ENCODE data around the gene LCN2.
"Not testable (repeated sequence)": the region's sequence is repeated elsewhere in the genome, so short reads cannot be mapped to it uniquely, and the experiment has no call there.

LCN2 gene

GRCh38 chr9:128169925-128170324 is 20.7 kb downstream of the LCN2 start:
- no peak for FAIRE-seq

DNA sequence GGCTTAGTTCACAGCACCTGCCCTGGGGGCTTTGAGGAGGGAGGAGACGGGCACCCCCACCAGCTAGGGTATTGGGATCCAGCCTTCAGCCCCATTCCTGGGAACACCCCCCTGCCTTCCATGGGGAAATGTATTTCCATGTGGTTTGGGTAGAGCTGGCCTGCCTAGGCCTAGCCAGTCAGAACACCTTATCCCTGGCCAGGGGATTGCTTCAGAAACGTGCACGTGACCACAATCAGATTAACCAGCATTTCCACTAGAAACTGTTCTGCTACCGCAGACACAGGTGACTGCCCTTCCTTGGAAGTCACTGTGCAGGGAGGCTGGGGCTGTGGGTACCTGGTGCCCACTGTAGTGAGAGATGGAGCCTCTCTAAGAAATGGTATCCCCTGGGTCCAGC is 24.8 kb downstream of the LCN2 start:
- no peak for FAIRE-seq

DNA sequence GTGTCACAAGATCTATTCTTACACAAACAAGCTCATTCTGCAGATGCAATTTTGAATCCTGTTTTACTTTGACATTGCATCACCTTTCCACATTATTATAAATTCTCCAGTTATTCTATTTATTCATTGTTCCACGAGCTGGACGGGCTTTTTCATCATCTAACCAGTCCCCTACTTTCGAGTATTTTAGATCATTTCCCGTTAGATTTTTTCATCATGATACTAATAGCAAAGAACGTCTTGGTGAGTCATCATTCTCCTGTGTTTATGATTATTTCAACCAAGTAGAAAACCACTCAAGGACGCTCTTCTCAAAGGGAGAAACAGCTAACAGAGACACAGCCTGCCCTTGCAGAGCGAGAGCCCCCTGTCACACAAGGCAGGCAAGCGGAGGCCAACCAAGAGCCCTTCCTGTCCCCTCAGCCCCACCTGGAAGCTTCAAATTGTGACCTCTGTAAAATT is 25.9 kb downstream of the LCN2 start:
- no peak for FAIRE-seq

- FAIRE-seq = no peak
Observed at GRCh38 chr9:128175726-128176125, 26.5 kb downstream of the LCN2 start.

DNA sequence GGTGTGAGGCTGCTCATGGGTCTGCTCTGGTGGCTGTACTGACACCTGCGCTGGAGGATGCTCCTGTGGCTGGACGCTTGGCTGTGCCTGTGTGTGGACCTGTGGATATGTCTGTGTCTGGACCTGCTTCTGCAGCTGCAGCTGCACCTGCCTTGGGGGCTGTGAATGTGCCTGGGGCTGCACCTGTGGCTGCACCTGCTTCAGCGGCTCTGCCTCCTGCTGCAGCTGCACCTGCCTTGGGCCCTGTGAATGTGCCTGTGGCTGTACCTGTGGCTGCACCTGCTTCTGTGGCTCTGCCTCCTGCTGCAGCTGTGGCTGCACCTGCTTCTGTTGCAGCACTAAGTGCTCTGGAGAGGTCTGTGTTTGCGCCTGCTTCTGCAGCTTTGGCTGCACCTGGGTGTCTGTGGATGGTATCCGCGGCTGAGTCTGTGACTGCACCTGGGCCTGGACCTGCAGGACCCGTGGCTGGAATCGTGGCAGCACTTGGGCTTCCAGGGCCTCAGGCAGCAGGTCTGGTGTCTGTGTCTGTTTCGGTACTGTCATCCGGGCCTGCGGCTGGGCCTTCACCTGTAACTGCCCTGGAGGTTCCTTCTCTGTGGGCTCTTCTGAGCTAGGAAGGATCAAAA is 29.7 kb downstream of the LCN2 start:
- FAIRE-seq = no peak

GRCh38 chr9:128180001-128180400 is 30.7 kb downstream of the LCN2 start:
- FAIRE-seq = no peak

- FAIRE-seq = no peak
Observed at GRCh38 chr9:128180447-128180846, 31.2 kb downstream of the LCN2 start.

GRCh38 chr9:128181480-128181879 is 32.2 kb downstream of the LCN2 start:
- FAIRE-seq = not testable (repeated sequence)

DNA sequence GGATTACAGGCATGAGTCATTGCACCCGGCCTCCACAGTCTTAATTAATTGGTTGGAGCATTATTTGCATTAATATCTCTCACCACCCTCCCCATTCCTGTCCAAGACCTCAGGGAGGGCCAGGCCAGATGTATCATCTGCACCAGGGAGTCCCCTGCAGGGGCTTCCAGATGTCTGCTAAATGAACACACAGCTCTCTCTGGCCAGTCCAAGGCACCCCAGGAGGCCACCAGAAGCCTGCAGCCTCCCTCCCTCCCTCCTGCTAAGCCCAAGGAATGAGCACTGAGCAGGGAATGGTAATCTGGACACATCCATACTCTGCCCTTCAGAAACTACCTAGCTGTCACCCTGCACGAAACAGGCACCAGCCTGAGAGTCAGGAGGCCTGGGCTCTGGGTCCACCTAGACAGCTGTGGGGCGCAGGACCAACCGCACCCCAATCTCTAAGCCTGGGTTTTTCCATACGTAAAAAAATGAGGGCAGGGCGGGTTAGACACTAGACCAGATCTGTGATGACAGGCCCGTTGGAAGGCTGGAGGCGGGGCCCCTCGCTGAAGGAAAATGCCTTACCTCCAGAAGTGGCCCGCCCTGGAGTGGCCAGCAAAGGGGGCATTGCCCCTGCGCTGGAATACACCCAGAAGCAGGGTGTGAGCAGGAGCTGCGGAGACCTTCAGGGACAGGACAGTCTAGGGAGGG is 33.8 kb downstream of the LCN2 start:
- no peak for FAIRE-seq

DNA sequence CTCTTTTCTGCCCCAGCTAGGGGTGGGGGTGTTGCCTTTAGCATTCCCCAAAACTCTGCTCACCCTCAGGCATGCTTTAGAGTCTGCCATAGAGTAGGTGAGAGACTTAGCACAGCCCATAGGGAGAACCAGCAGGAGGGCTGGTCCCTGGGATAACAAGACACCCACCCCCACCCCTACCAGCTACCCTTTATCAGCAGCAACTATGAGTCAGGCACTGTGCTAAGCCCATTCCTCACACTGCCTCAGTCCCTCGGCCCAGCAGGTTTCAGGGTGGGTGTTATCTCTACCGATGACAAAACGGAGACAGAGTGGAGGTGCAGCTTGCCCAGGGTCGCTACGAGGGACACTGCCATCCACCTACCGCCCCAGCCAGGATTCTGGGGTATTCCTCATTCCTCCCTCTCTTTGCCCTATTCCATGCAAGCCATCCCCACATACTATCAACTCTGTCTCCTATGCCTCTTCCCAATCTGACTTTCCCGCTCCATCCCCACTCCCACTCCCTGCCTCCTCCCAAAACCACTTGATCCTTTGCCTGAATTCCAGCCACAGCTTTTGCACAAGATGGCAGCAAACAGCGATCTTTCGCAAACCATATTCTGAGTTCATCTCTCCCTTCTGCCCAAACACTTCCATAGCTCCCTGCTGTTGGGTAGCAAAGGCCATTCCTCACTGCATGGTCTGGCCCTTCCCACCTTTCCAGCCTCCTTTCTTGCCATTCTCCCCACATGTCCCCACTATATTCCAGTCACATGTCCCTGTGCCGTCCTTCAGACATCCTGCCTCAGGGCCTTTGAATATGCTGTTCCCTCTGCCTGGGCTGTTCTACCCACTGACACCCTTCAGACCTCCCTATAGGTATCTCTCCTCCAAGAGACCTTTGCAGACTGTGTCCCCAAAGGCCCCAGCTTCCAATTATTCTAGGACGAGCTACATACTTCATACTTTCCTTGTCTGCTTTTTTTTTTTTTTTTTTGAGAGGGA is 37.0 kb downstream of the LCN2 start:
- FAIRE-seq = no peak

- FAIRE-seq = no peak
Observed at GRCh38 chr9:128187361-128187760, 38.1 kb downstream of the LCN2 start.

DNA sequence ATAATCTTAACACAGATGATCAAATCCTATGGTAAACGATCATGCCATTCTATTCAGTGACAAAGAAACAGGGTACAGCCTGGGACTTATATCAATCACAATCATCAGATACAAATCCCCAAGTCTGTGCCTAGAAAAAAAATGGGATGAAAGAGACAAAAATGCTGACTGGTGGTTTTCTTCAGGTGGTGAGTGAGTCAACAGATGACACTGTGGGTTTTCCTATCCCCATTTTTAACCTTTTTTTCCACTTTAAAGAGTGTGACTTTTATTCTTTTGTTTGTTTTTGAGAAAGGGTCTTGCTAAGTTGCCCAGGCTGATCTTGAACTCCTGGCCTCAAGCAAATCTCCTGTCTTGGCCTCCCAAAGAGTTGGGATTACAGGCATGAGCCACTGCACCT is 39.0 kb downstream of the LCN2 start:
- no peak for FAIRE-seq

GRCh38 chr9:128190013-128190412 is 40.8 kb downstream of the LCN2 start:
- no peak for FAIRE-seq

DNA sequence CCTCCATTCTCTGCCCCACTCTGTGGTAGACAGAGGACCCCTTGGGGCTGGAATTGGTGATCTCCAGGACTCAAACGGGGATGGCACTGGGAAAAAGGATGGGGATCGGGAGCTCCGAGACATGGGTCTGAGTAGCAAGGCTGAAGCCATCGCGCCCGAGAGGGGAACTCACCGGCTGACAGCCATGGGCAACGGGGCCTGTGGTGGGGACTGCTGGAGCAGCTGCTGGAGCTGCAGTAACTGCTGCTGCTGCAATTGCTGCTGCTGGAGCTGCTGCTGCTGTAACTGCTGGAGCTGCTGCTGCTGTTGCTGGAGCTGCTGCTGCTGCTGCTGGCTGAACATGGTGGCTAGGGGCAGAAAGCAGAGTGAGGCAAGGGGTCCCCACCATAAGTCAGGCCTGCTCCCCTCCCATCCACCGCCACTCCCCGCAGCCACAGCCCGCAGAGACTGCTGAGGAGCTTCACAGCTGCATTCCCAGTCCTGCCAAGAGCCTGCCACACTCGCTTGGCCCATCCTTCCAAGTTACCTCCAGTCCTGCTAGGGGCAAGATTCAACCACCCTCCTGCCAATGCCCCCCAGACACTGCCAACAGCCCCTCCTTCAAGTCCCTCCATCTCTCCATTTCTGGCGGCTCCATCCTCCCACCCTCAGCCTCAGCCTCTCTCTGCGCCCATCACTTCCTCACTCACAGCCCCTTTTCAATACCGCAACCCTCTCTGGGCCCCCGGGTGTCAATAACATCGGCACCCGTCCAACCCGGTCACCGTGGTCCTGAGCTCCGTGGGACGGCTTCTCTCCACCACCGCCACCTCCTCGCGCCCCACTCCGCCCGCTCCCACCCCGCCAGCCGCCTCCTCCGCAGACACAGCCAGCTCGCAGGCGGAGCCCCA is 41.5 kb downstream of the LCN2 start:
- FAIRE-seq = no peak

DNA sequence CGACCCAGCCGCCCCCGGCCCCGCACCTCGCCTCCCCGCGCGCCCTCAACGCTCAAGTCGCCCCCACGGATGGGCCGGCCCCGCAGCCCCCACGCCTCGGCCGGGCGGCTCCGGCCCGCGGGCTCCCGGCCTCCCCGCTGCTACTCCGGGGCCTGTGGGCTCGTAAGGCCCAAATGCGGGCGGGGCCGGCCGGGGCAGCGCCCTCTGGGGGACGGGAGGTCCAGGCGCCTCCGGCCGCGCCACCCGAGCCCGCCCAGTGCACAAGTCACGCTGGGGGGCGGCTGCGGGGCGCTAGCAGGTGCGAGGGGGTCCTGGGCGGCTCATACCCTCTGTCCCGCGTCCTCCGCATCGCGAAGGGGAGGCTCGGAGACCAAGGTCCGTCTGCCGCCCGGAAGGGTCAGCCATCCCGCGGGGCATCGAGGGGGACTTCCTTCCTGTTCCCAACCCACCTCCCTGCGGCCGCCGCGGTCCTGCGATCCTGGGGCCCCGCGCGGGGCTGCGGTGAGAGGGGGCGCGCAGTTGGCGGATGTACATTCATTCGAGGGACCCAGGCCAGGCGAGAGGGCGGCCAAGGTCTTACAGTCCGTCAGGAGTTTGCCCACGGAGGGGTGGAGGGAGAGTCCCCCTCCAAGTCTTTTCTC is 42.3 kb downstream of the LCN2 start, which contains the start of gene CIZ1:
Gene CIZ1 (minus strand): TSS at position 167 of the 641 bp plus-strand sequence. CDS start 715 bp downstream, outside the sequence.
- FAIRE-seq = no peak

DNA sequence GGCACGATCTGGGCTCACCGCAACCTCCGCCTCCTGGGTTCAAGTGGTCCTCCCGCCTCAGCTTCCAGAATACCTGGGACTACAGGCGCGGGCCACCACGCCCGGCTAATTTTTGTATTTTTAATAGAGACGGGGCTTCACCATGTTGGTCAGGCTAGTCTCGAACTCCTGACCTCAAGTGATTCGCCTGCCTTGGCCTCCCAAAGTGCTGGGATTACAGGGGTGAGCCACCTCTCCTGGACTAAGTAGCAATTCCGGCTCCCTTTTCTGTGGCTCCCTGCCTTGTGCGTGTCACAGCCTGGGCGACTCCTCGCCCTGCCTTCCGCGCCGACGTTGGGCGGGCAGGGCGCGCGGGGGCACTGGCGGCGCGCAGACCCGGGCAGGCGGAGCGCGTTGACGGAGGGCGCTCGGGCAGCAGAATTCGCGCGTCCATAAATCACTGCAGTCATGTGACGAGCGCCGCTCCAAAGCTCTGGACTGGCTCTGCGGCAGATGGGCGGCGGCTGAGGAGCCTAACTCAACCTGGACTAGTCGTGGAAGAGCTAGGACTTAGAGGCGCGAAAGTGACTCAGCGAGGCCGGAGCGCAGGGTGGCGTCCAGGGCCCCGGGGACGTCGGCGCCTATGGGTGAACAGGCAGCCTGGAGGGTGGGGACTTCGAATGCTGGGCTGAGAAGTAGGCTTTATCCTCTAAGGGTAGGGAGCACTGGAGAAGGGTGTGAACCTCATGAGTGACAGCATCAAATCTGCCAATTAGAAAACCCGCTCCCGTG is 43.5 kb downstream of the LCN2 start:
- no peak for FAIRE-seq

DNA sequence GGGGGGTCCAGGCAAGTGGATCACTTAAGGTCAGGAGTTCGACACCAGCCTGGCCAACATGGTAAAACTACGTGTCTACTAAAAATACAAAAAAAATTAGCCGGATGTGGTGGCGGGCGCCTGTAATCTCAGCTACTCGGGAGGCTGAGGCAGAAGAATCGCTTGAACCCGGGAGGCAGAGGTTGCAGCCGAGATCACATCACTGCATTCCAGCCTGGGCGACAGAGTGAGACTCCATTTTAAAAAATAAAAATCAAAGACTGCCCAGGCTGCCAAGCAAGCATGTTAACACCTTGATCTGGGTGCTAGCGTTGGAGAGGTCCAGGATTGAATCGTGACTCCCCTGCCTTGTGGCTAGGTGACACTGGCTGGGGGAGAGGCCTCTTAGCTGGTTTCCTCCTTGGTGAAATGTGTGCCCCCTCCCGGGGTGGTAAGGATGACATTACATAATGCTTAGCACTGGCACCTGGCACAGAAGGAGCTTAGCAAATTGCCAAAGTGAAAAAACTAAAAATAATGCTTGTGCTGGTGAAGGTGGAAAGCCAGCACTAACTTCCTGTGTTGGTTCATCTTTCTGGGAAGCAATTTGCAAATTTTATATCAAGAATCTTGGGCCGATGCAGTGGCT is 44.3 kb downstream of the LCN2 start:
- FAIRE-seq = no peak

- no peak for FAIRE-seq
Observed at GRCh38 chr9:128201441-128202369, 52.5 kb downstream of the LCN2 start.

GRCh38 chr9:128202648-128203023 is 53.4 kb downstream of the LCN2 start:
- no peak for FAIRE-seq
